Activated T-helper 17 cell treated with anti-CD3 and anti-CD28 coated beads, Interleukin-2, amount 50 U/mL, for 72 hours (primary cell): ENCODE results near the gene TRIM60. TPM values are rescaled to one million over a fixed set of nuclear protein-coding genes. Genes with fewer than 3 reads are reported as not detected.
A peak's percentile ranks its signal among the peaks of the same experiment; 100 is the strongest.
"Not testable (repeated sequence)": the region's sequence is repeated elsewhere in the genome, so short reads cannot be mapped to it uniquely, and the experiment has no call there.

Experiments used
- ATAC-seq: fragments of 150-1000 bp; cut with Tn5 transposase; replicated peaks from 2 replicates; pipeline ENCODE4 v1.10.0; 2021; ENCODE audit warnings: mild to moderate bottlenecking, moderate library complexity
- H3K27ac Mint-ChIP-seq: one replicate; pipeline ENCODE4 v1.8.0; 2022; ENCODE audit warnings: mixed read lengths
- H3K27me3 Mint-ChIP-seq: one replicate; pipeline ENCODE4 v1.8.0; 2022; ENCODE audit warnings: mixed read lengths
- H3K36me3 Mint-ChIP-seq: one replicate; pipeline ENCODE4 v1.8.0; 2022; ENCODE audit warnings: low read depth, mild to moderate bottlenecking, mixed read lengths
- H3K4me1 Mint-ChIP-seq: one replicate; pipeline ENCODE4 v1.8.0; 2022; ENCODE audit warnings: mixed read lengths
- H3K4me3 Mint-ChIP-seq: one replicate; pipeline ENCODE4 v1.8.0; 2022; ENCODE audit warnings: mild to moderate bottlenecking, mixed read lengths
- H3K9me3 Mint-ChIP-seq: one replicate; pipeline ENCODE4 v1.8.0; 2022; ENCODE audit warnings: mixed read lengths
- total RNA-seq, 2 donors: library from RNA; stranded (reverse); gene quantifications; one replicate each; pipeline ENCODE4 v1.2.3, GENCODE V29; 2022

TRIM60 gene
- total RNA-seq, 2 donors from 2014 or later: not detected

DNA sequence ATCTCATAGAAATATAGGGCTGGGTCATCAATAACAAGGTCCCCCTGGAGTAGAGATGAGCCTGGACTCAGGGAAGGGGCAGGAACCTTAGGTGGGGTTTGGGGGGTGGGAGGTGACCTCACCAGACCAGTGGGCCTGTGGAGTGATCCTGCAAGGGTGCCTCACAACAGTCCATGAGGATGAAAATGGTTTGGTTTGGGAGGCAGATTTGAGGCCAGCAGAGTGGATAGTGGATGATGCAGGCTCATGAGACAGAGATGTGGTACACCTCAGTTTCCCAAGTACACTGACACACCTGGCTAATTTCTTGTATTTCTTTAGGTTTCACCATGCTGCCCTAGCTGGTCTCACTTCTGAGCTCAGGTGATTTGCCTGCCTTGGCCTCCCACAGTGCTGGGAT lies 18.1 kb upstream of the TRIM60 start:
- ATAC-seq: no peak
- Mint-ChIP-seq H3K27me3 (peaks cover 20% of the 10 kb centered on the region), H3K36me3 (no peaks in the 10 kb centered on the region), H3K9me3 (no peaks in the 10 kb centered on the region), H3K4me1 (peaks cover 6% of the 10 kb centered on the region), H3K4me3 (no peak overlapping the region), H3K27ac (no peak overlapping the region)

DNA sequence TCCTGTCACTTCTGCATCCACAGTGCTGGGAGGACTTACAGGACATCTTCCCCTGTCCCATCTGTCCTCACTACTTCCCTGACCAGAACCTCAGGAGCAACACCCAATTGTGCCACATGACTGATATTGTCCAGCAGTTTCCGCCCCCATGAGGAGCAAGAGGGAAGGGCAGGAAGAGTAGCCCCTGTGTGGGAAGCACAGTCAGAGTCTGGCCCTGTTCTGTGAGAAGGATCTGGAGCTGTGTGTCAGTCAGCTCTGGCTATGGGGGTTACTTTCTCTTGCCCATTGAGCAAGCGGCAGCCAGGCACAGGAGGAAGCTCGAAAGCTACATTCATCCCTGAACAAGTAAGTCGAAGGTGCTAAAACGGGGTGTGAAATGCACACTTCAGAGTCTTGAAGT lies 14.8 kb upstream of the TRIM60 start:
- peak; percentile 16 for ATAC-seq
- no peaks in the 10 kb centered on the region for H3K36me3 Mint-ChIP-seq
- H3K27ac Mint-ChIP-seq: no peak overlapping the region
- H3K4me1 Mint-ChIP-seq: no peaks in the 10 kb centered on the region
- no peaks in the 10 kb centered on the region for H3K9me3 Mint-ChIP-seq
- H3K27me3 Mint-ChIP-seq: peaks cover 10% of the 10 kb centered on the region
- H3K4me3 Mint-ChIP-seq: no peak overlapping the region

DNA sequence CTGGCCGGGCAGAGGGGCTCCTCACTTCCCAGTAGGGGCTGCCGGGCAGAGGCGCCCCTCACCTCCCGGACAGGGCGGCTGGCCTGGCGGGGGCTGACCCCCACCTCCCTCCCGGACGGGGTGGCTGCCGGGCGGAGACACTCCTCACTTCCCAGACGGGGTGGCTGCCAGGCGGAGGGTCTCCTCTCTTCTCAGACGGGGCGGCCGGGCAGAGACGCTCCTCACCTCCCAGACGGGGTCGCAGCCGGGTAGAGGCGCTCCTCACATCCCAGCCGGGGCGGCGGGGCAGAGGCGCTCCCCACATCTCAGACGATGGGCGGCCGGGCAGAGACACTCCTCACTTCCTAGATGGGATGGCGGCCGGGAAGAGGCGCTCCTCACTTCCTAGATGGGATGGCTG lies 11.8 kb upstream of the TRIM60 start:
- not testable (repeated sequence) for ATAC-seq, H3K4me1 Mint-ChIP-seq, H3K27ac Mint-ChIP-seq, H3K4me3 Mint-ChIP-seq, H3K27me3 Mint-ChIP-seq, H3K9me3 Mint-ChIP-seq, H3K36me3 Mint-ChIP-seq

DNA sequence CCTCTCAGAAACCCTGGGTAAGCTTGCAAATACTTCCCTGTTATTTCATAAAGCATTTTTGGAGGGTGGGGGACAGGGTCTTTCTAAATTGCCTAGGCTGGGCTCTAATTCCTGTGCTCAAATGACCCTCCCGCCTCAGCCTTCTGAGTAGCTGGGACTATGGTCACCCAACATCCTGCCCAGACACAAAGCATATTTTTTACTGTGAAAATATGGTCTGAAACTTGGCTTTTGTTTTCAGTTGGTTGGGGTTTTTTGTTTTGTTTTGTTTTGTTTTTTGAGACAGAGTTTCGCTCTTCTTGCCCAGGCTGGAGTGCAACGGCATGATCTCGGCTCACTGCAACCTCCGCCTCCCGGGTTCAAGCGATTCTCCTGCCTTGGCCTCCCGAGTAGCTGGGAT lies 6.0 kb upstream of the TRIM60 start:
- not testable (repeated sequence) for H3K4me3 Mint-ChIP-seq, ATAC-seq, H3K36me3 Mint-ChIP-seq, H3K27ac Mint-ChIP-seq, H3K9me3 Mint-ChIP-seq, H3K4me1 Mint-ChIP-seq, H3K27me3 Mint-ChIP-seq

DNA sequence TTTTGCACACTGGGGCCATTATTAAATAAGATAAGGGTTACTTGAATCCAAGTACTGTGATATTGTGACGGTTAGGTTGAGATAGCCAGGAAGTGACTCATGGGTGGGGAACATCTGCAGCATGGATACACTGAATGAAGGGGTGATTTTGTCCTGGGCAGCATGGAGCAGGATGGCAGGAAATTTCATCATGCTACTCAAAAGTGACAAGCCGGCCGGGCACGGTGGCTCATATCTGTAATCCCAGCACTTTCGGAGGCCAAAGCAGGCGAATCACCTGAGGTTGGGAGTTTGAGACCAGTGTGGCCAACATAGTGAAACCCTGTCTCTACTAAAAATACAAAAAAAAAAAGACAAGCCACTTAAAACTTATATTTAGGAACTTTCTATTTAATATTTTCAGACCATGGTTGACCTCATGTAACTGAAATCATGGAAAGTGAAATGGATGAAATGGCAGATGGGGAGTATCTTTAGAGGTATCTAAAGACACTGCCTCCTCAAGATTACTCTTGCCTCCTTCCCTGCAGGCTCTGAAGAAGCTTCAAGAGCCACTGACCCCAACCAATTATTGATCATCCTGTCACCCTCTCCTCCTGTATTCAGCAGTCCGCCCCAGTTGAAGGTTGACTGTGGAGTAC lies 3.9 kb upstream of the TRIM60 start:
- peaks cover 7% of the 10 kb centered on the region for H3K27me3 Mint-ChIP-seq
- H3K27ac Mint-ChIP-seq: no peak overlapping the region
- no peaks in the 10 kb centered on the region for H3K9me3 Mint-ChIP-seq
- no peaks in the 10 kb centered on the region for H3K36me3 Mint-ChIP-seq
- H3K4me3 Mint-ChIP-seq: no peak overlapping the region
- no peak for ATAC-seq
- no peaks in the 10 kb centered on the region for H3K4me1 Mint-ChIP-seq

DNA sequence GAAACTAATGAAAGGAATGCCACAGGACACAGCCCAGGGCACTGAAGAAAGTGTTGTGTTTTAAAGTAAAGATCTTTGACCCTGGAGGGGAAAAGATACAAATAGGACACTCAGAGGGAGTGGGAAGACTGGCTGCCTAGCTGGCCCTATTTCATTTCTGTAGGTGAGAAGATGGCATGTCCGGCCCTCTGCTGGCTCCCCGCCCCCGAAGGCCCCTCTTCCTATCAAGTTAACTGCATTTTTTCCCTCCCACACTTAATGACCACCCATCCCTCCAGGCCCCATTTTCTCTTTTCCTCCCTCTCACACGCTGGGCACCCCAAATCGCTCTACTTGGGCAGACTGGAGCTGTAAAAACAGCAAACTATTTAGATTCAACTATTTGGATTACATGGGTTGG lies 16.4 kb downstream of the TRIM60 start:
- H3K36me3 Mint-ChIP-seq: no peaks in the 10 kb centered on the region
- H3K9me3 Mint-ChIP-seq: no peaks in the 10 kb centered on the region
- no peak overlapping the region for H3K4me3 Mint-ChIP-seq
- peaks cover 6% of the 10 kb centered on the region for H3K27me3 Mint-ChIP-seq
- H3K4me1 Mint-ChIP-seq: no peaks in the 10 kb centered on the region
- no peak overlapping the region for H3K27ac Mint-ChIP-seq
- ATAC-seq: no peak

DNA sequence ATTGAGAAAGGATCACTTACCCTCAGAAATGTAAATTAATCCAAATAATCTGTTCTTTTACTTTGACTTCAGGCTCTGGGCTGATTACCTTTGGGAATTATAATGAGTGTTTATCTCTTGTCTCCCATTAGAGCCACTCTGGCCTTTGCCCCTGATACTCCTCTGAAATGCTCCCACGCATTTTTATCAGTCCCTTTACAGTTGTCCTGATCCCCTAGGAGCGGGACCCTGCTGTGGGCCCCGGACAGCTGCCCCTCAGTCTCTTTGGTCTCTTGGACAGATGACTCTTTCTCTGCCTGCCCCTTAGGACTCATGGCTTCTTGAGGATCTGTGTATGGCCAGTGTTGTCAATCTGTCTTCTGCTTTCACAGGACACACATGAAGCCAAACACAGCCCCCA lies 20.8 kb downstream of the TRIM60 start:
- Mint-ChIP-seq H3K36me3 (no peaks in the 10 kb centered on the region), H3K27ac (no peak overlapping the region), H3K4me3 (no peak overlapping the region), H3K27me3 (peaks cover 4% of the 10 kb centered on the region), H3K9me3 (no peaks in the 10 kb centered on the region), H3K4me1 (no peaks in the 10 kb centered on the region)
- no peak for ATAC-seq

DNA sequence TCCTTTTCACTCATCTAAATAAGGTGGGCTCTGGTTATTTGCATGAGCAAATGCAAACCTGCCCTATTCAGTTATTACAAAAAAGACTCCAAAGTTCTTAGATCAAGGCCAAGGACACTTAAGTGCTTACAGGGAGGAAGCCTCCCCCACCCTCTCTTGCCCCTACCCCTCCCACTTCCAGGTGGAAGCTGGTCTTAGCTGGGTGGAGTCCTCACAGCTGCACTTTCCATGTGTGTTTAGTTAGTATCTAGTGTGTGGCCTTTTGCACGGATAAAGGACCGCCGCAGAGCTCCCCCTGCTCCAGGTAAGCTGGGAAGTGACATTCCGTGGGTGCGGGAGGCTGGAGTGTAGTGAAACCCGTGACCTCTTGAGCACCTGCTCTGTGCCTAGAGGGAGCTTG lies 21.8 kb downstream of the TRIM60 start, which contains the start of gene TRIM75:
Gene TRIM75 (plus strand): TSS at position 222 of the 400 bp plus-strand sequence. CDS start 5,282 bp downstream, outside the sequence.
- no peaks in the 10 kb centered on the region for H3K4me1 Mint-ChIP-seq
- ATAC-seq: no peak
- H3K36me3 Mint-ChIP-seq: no peaks in the 10 kb centered on the region
- H3K9me3 Mint-ChIP-seq: no peaks in the 10 kb centered on the region
- no peak within 1 kb of the TSS for H3K4me3 Mint-ChIP-seq
- H3K27ac Mint-ChIP-seq: no peak within 1 kb of the TSS
- H3K27me3 Mint-ChIP-seq: peaks cover 4% of the 10 kb centered on the region

DNA sequence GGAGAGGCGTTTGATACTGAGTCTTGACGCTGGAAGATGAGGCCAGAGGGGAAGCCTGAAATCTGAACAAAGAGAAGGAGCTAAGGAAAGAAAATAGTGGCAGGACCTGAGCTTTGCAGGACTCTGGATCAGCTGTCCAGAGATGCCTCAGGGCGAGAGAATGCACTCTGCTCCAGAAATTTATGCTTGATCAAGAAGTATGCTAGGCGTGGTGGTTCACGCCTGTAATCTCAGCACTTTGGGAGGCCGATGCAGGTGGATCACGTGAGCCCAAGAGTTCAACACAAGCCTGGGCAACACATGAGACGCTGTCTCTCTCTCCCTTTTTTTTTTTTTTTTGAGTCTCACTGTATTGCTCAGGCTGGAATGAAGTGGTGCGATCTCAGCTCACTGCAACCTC lies 23.8 kb downstream of the TRIM60 start:
- no peak for ATAC-seq
- H3K9me3 Mint-ChIP-seq: no peaks in the 10 kb centered on the region
- H3K27me3 Mint-ChIP-seq: peaks cover 4% of the 10 kb centered on the region
- no peak overlapping the region for H3K27ac Mint-ChIP-seq
- no peak overlapping the region for H3K4me3 Mint-ChIP-seq
- H3K36me3 Mint-ChIP-seq: no peaks in the 10 kb centered on the region
- H3K4me1 Mint-ChIP-seq: no peaks in the 10 kb centered on the region

DNA sequence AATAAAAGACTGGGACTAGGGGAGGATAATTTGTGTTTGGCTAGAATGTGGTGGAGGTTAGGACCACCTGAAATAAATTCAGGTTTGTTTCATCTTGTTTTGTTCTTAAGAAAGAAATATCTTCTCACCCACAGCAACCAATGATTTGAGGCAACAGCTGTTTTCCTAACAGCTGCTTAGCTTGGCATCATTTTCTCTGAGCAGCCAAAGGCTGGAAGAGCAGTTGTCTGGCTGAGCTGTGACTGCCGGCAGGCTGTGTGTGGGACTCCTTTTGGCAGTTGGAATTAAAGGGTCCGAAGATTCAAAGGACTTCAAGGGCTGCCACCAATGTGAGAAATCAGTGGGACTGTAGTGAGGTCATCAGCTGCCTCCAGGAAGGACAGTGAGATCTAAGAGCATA lies 26.9 kb downstream of the TRIM60 start:
- no peak for ATAC-seq

DNA sequence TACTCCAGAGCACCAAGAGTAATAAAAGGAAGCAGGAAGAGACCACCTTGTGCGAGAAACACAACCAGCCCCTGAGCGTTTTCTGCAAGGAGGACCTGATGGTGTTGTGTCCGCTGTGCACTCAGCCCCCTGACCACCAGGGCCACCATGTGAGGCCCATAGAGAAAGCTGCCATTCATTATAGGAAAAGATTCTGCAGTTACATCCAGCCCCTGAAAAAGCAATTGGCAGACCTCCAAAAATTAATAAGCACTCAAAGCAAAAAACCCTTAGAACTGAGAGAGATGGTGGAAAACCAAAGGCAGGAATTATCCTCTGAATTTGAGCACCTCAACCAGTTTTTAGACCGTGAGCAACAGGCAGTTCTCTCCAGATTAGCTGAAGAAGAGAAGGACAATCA lies 27.6 kb downstream of the TRIM60 start:
- no peak for ATAC-seq
- Mint-ChIP-seq H3K27me3 (no peaks in the 10 kb centered on the region), H3K9me3 (no peaks in the 10 kb centered on the region), H3K4me3 (no peak overlapping the region), H3K27ac (no peak overlapping the region), H3K36me3 (no peaks in the 10 kb centered on the region), H3K4me1 (no peaks in the 10 kb centered on the region)

More for the DNA sequence above, 26.9 kb downstream of the TRIM60 start:
- Mint-ChIP-seq H3K36me3 (no peaks in the 10 kb centered on the region), H3K4me1 (no peaks in the 10 kb centered on the region), H3K27me3 (no peaks in the 10 kb centered on the region), H3K9me3 (no peaks in the 10 kb centered on the region), H3K4me3 (no peak overlapping the region), H3K27ac (no peak overlapping the region)

DNA sequence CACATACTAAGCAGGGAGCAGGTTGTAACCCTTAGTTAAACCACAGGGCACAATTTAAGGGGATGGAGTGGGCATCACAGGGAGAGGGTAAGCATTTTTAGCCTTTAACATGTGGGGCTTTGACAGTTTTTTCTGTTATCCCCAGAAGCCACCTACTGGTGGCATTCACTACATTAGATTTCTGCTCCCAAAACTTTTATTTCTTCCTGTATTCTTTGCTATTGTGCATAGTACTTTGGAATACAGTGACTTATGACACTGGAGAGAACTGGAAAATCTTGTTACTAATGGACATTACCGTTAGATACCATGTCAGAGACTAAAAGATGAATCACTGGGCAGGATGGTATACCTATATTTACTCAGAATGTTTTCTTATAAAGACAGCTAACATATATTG lies 29.1 kb downstream of the TRIM60 start:
- Mint-ChIP-seq H3K4me1 (no peaks in the 10 kb centered on the region), H3K9me3 (no peaks in the 10 kb centered on the region), H3K36me3 (no peaks in the 10 kb centered on the region), H3K27me3 (no peaks in the 10 kb centered on the region), H3K27ac (no peak overlapping the region), H3K4me3 (no peak overlapping the region)
- no peak for ATAC-seq

DNA sequence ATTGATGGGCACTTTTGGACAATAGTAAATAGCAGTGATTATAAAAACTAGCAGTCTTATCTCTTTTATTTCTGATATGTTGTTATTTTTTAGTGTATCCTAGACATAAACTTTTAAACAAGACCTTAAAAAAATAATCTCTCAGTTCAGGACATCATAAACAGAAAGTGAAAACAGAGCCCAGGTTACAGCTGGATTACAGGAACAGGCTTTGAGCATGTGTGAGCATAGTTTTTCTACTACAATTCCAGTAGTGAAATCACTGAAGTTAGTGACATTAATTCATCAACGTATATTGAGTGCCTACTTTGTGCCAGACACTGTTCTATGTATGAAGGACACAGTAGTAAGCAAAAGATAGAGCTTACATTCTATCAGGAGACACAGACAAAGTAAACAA lies 38.8 kb downstream of the TRIM60 start:
- Mint-ChIP-seq H3K4me1 (no peaks in the 10 kb centered on the region), H3K9me3 (no peaks in the 10 kb centered on the region), H3K27ac (no peak overlapping the region), H3K4me3 (no peak overlapping the region), H3K36me3 (no peaks in the 10 kb centered on the region), H3K27me3 (no peaks in the 10 kb centered on the region)
- no peak for ATAC-seq

DNA sequence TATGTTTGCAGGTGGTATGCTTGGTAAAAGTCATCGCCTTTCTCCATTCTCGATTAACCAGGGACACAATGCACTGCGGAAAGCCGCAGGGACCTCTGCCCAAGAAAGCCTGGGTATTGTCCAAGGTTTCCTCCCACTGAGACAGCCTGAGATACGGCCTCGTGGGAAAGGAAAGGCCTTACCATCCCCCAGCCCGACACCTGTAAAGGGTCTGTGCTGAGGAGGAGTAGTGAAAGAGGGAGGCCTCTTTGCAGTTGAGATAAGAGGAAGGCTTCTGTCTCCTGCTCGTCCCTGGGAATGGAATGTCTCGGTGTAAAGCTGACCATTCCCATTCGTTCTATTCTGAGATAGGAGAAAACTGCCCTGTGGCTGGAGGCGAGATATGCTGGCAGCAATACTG lies 41.5 kb downstream of the TRIM60 start:
- peaks cover 23% of the 10 kb centered on the region for H3K36me3 Mint-ChIP-seq
- H3K9me3 Mint-ChIP-seq, ATAC-seq, H3K27me3 Mint-ChIP-seq, H3K4me3 Mint-ChIP-seq, H3K27ac Mint-ChIP-seq, H3K4me1 Mint-ChIP-seq: not testable (repeated sequence)

DNA sequence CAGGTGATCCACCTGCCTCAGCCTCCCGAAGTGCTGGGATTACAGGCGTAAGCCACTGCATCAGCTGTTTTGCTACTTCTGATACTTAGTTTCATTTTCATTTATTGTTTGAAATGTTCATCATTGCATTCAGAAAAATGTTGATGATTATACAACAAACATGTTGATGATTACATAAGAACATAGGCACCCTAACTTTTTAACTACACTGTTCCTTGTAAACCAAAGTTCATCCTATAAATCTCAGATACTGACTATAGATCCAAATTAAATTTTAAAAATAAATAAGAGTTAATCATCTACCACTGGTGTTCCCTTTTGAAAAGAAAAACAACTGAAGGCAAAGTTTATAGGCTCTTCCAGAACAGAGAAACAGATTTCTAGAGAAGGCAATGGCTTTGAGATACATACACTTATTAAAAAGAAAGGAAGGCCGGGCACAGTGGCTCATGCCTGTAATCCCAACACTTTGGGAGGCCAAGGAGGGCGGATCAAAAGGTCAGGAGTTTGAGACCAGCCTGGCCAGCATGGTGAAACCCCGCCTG lies 45.3 kb downstream of the TRIM60 start:
- H3K27me3 Mint-ChIP-seq: no peaks in the 10 kb centered on the region
- H3K4me1 Mint-ChIP-seq: no peaks in the 10 kb centered on the region
- no peak for ATAC-seq
- peaks cover 50% of the 10 kb centered on the region for H3K36me3 Mint-ChIP-seq
- H3K9me3 Mint-ChIP-seq: no peaks in the 10 kb centered on the region
- H3K4me3 Mint-ChIP-seq: no peak overlapping the region
- H3K27ac Mint-ChIP-seq: no peak overlapping the region

DNA sequence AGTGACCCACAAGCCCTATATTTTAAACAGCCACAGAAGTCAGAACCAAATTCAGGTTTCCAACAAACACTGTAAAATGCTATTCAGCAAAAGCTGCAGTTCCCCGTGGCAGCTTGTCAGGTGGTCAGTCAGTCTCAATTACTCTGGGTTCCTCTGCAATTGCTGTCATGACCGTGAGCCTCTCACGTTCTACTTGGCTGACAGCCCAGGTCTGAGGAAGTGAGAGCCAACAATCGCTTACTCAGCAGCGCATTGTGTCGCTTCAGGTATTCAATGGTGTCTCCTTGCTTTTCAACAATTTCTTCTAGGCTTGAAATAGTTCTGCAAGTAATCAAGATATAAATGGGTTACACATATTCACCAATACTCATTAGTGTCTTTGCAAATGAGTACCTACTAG lies 47.7 kb downstream of the TRIM60 start:
- H3K27me3 Mint-ChIP-seq: no peaks in the 10 kb centered on the region
- no peak overlapping the region for H3K4me3 Mint-ChIP-seq
- H3K4me1 Mint-ChIP-seq: no peaks in the 10 kb centered on the region
- ATAC-seq: no peak
- peaks cover 67% of the 10 kb centered on the region for H3K36me3 Mint-ChIP-seq
- H3K9me3 Mint-ChIP-seq: no peaks in the 10 kb centered on the region
- no peak overlapping the region for H3K27ac Mint-ChIP-seq
